ENCODE results near the gene BABAM2.

DNA sequence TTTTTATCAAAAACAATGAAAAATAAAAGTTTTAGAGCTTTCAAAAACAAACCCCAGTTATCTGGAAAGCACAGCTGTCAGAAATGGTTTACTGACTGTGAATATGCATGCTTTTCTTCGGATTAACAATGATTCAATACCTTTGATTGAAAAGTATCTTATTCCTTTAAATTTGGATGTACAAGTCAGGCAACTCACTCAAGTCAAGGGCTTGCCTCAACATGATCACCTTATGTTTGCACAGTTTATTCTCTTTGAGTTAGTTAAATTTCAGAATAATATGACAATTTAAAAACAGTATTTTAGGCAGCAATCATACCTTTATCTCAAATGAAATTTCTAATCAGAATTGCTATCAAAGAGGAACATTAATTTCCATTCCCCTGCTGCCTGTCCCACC is 393.3 kb downstream of the BABAM2 start:
- no peak for TF ChIP-seq EZH2 (IDR thresholded peaks at IDR 0.05; ENCODE audit: low read depth)
- no peak for TF ChIP-seq CTCF (conservative IDR thresholded peaks at IDR 0.05)
